NCI-H146 (cell line): Measurements from ENCODE around the gene TFE3.
A peak's percentile ranks its signal among the peaks of the same experiment; 100 is the strongest.
"Not testable (repeated sequence)": the region's sequence is repeated elsewhere in the genome, so short reads cannot be mapped to it uniquely, and the experiment has no call there.

ENCODE experiments used
- DNase-seq: peaks from one replicate; lab custom pipeline; 2025; lab: John Stamatoyannopoulos, UW

Gene TFE3

GRCh38 chrX:49001521-49002090 lies 41.6 kb downstream of the TFE3 start:
- DNase-seq, result peak; percentile 56

DNA sequence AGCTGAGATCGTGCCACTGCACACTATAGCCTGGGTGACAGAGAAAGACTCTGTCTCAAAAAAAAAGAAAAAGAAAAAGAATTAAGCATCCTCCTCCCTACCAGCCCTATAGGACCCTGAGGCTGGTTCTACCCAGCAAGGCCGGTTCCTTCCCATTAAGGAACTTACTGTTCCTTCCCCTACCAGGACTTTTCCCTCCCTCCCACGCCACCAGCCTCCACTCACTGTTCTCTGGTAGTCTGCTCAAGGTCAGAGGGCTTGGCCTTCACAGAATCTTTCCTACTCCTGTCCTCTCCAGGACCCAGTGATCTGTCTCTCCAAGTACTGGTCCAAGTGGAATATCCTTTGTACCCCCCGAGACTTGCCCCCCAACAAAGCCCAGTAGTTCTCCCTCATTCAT lies 42.5 kb downstream of the TFE3 start:
- no peak for DNase-seq

GRCh38 chrX:48999030-48999429 lies 44.1 kb downstream of the TFE3 start:
- DNase-seq, result no peak

- no peak for DNase-seq
Measured at GRCh38 chrX:48998391-48998790, 44.8 kb downstream of the TFE3 start.

DNA sequence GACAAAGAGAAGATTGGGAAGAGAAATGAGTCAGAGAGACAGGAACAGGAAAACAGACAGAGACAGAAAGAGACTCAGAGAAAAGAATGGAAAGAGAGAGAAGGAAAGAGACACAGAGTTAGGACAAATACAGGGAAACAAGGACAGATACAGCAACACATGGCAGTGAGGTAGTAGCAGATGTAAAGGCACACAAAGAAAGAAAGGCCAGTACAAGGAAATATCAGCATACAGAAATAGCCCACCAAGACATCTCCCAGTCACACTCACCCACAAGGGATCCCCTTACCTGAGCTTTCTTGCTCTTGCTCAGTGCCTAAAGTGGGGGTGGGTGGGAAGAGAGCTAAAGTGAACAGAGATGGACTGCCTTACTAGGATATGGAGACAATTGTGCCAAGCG lies 45.3 kb downstream of the TFE3 start:
- no peak for DNase-seq

GRCh38 chrX:48997455-48997854 lies 45.7 kb downstream of the TFE3 start:
- no peak for DNase-seq

DNA sequence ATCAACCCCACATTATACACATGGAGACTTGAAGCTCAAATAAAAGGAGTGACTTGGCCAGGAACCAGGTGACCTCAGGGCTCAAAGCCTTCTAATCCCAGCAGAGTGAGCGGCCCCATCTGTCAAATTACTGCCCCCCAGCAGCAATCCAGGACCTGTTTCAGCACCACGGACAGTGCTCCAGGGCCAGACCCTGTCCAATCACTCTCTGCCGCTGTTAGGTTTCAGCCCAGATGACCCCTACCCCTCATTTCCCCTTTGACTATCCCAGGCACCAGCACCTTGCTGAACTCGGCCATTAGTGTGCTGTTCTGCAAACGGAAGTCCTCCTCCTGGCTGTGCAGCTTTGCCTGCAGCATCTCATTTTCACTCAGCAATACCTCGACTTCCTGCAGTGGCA lies 46.2 kb downstream of the TFE3 start:
- DNase-seq, result no peak

GRCh38 chrX:48992341-48992740 lies 50.8 kb downstream of the TFE3 start:
- no peak for DNase-seq

- no peak for DNase-seq
Measured at GRCh38 chrX:48989483-48989882, 53.7 kb downstream of the TFE3 start.

- no peak for DNase-seq
Measured at GRCh38 chrX:48983896-48984295, 59.3 kb downstream of the TFE3 start.

- DNase-seq, result no peak
Measured at GRCh38 chrX:48983081-48983480, 60.1 kb downstream of the TFE3 start.

- no peak for DNase-seq
Measured at GRCh38 chrX:48981178-48981577, 62.0 kb downstream of the TFE3 start.

DNA sequence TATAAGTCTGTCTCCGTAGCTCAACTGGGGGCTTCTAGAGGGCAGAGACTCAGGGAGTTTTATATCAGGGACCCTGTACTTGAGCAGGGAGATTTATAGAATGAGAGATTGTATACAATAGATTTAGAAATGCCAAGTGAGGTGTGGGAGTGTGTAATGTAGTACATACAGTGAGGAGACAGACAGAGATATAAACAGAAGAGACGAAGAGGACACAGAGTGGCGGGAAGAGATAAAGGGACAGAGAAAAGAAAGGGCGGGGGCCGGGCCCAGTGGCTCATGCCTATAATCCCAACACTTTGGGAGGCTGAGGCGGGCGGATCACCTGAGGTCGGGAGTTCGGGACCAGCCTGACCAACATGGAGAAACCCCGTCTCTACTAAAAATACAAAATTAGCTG lies 62.8 kb downstream of the TFE3 start:
- not testable (repeated sequence) for DNase-seq
